ENCODE measurements around the gene PITRM1.

PITRM1 gene

DNA sequence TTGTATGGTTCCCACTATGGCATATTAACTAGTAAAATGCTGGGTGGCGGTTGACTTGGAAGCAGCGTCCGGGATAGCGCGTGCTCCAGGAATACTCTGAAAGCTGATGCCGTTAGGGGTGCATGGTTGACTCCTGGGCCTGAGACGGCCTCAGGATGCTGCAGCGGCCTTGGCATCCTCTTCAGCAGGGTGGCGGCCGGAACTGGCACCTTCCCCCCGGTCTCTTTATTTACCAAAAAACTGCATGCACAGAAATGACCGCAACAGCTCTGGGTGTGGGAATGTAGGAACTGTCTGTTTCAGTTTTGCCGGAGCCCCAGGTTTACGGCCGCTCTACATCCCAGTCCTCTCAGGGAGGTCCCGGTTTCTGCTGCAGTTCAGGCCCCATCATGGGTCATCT, 76.4 kb downstream of the PITRM1 start:
- Histone ChIP-seq H3K4me1 (ENCODE audit: insufficient read depth, low read length) (no peaks in the 10 kb centered on the region), H3K27ac (ENCODE audit: low read length) (no peak overlapping the region), H3K4me3 (ENCODE audit: low read depth in 1 of 2, low read length in 2 of 2) (no peak overlapping the region), H3K9me3 (ENCODE audit: insufficient read depth, low read length, severe bottlenecking) (no peaks in the 10 kb centered on the region), H2AFZ (ENCODE audit: low read depth, low read length) (no peak overlapping the region), H3K36me3 (ENCODE audit: insufficient read depth, low read length) (peaks cover 93% of the 10 kb centered on the region), H4K20me1 (ENCODE audit: insufficient read depth, low read length) (peaks cover 94% of the 10 kb centered on the region), H3K79me2 (ENCODE audit: insufficient read depth, low read length) (peaks cover 97% of the 10 kb centered on the region), H3K27me3 (ENCODE audit: insufficient read depth, low read length, poor library complexity) (no peaks in the 10 kb centered on the region), H3K4me2 (ENCODE audit: insufficient read depth, low read length) (no peak overlapping the region), H3K9ac (ENCODE audit: low read depth, low read length) (no peak overlapping the region)
- ATAC-seq (ENCODE audit: insufficient read depth, low read depth): no peak
- no peak for TF ChIP-seq EZH2 (IDR thresholded peaks at IDR 0.05; ENCODE audit: borderline replicate concordance, low read depth, low read length, severe bottlenecking)
- TF ChIP-seq, protein P1, sequence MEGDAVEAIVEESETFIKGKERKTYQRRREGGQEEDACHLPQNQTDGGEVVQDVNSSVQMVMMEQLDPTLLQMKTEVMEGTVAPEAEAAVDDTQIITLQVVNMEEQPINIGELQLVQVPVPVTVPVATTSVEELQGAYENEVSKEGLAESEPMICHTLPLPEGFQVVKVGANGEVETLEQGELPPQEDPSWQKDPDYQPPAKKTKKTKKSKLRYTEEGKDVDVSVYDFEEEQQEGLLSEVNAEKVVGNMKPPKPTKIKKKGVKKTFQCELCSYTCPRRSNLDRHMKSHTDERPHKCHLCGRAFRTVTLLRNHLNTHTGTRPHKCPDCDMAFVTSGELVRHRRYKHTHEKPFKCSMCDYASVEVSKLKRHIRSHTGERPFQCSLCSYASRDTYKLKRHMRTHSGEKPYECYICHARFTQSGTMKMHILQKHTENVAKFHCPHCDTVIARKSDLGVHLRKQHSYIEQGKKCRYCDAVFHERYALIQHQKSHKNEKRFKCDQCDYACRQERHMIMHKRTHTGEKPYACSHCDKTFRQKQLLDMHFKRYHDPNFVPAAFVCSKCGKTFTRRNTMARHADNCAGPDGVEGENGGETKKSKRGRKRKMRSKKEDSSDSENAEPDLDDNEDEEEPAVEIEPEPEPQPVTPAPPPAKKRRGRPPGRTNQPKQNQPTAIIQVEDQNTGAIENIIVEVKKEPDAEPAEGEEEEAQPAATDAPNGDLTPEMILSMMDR (IDR thresholded peaks at IDR 0.05; ENCODE audit: borderline replicate concordance, extremely low read depth, low read length, poor library complexity, severe bottlenecking): no peak
- no peak for DNase-seq

DNA sequence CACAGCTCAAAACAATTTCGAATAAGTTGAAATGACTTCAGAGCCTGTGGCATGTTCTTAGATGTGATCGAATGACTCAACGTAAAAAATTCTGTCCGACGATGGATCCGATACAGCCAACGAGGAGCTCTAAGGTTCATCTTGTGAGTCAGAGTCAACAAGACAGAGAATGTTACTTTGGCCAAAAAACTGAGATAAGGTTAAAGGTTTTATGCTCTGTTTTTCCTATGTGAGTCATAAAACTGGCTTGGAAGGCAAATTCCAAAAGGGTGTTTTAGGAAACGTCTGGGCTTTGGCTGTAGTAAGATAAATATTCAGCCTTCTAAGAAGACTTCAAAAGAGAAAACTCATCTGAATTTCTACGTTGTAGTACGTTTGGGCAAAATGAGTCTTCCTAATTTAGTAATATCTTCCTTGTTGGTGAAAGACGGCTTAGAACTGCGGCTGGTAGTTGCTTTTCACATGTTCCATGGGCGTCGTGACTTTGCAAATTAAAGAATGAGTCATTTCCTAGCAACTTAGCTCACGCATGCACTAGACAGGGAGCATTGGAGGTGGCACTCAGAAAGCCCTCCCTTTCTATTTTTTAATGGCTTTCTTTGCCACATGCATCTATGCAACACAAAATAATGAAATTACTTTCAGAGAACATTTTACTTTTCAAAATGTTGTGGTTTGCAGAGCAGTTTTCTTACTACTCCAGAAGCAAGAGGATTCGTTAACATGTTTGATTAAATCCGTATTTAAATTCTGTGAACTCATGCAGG, 77.0 kb downstream of the PITRM1 start:
- H4K20me1 ChIP-seq (ENCODE audit: insufficient read depth, low read length): peaks cover 94% of the 10 kb centered on the region
- no peak overlapping the region for H3K4me2 ChIP-seq (ENCODE audit: insufficient read depth, low read length)
- H3K27me3 ChIP-seq (ENCODE audit: insufficient read depth, low read length, poor library complexity): no peaks in the 10 kb centered on the region
- TF ChIP-seq, protein P1 (IDR thresholded peaks at IDR 0.05; ENCODE audit: borderline replicate concordance, extremely low read depth, low read length, poor library complexity, severe bottlenecking): no peak
- no peak for TF ChIP-seq EZH2 (IDR thresholded peaks at IDR 0.05; ENCODE audit: borderline replicate concordance, low read depth, low read length, severe bottlenecking)
- H3K79me2 ChIP-seq (ENCODE audit: insufficient read depth, low read length): peaks cover 97% of the 10 kb centered on the region
- no peak overlapping the region for H3K4me3 ChIP-seq (ENCODE audit: low read depth in 1 of 2, low read length in 2 of 2)
- H3K9ac ChIP-seq (ENCODE audit: low read depth, low read length): no peak overlapping the region
- ATAC-seq (ENCODE audit: insufficient read depth, low read depth): 0 out of 3 replicates have a peak, but pooled peaks have one; percentile 39
- peaks cover 93% of the 10 kb centered on the region for H3K36me3 ChIP-seq (ENCODE audit: insufficient read depth, low read length)
- no peak overlapping the region for H2AFZ ChIP-seq (ENCODE audit: low read depth, low read length)
- H3K4me1 ChIP-seq (ENCODE audit: insufficient read depth, low read length): no peaks in the 10 kb centered on the region; the same call in 1 of the 2 replicates
- H3K9me3 ChIP-seq (ENCODE audit: insufficient read depth, low read length, severe bottlenecking): no peaks in the 10 kb centered on the region
- DNase-seq: no peak
- no peak overlapping the region for H3K27ac ChIP-seq (ENCODE audit: low read length)

DNA sequence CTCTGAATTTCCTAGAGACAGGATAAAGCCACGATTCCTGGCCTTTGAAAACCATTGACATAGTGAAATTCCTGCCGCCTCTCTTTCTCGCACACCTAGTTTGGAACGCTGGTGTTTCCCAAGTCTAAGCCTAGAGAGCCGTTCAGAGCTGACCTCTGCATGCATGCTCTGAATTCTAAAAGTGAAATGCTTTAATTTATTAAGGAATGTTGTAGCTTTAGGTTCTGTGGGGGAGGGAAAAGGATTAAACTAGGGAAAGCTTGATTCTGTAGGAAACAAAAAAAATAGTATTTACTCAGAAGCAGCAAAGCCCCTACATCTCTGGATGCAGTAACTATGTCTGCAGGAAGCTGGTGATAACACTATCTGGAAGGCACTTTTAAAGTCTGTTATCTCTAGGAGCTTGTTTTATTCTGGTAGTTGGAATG, 78.0 kb downstream of the PITRM1 start:
- peaks cover 94% of the 10 kb centered on the region for H4K20me1 ChIP-seq (ENCODE audit: insufficient read depth, low read length)
- H3K79me2 ChIP-seq (ENCODE audit: insufficient read depth, low read length): peaks cover 97% of the 10 kb centered on the region
- ATAC-seq (ENCODE audit: insufficient read depth, low read depth): no peak
- H3K27ac ChIP-seq (ENCODE audit: low read length): no peak overlapping the region
- H3K9ac ChIP-seq (ENCODE audit: low read depth, low read length): no peak overlapping the region
- H3K9me3 ChIP-seq (ENCODE audit: insufficient read depth, low read length, severe bottlenecking): no peaks in the 10 kb centered on the region
- H3K4me2 ChIP-seq (ENCODE audit: insufficient read depth, low read length): no peak overlapping the region
- peaks cover 93% of the 10 kb centered on the region for H3K36me3 ChIP-seq (ENCODE audit: insufficient read depth, low read length)
- H2AFZ ChIP-seq (ENCODE audit: low read depth, low read length): no peak overlapping the region
- TF ChIP-seq, protein P1 (IDR thresholded peaks at IDR 0.05; ENCODE audit: borderline replicate concordance, extremely low read depth, low read length, poor library complexity, severe bottlenecking): no peak
- no peak for TF ChIP-seq EZH2 (IDR thresholded peaks at IDR 0.05; ENCODE audit: borderline replicate concordance, low read depth, low read length, severe bottlenecking)
- H3K4me3 ChIP-seq (ENCODE audit: low read depth in 1 of 2, low read length in 2 of 2): no peak overlapping the region
- H3K27me3 ChIP-seq (ENCODE audit: insufficient read depth, low read length, poor library complexity): no peaks in the 10 kb centered on the region
- H3K4me1 ChIP-seq (ENCODE audit: insufficient read depth, low read length): no peaks in the 10 kb centered on the region; the same call in 1 of the 2 replicates
- no peak for DNase-seq

All from DND-41 (cell line).